A673 (cell line): ENCODE data around the gene ANAPC15. TPM values are rescaled to one million over a fixed set of nuclear protein-coding genes. Genes with fewer than 3 reads are reported as not detected.

Source experiments
- BruUV-seq: library from RNA; stranded (reverse); fragments of 400-500 nt; replicated peaks from 2 replicates; lab custom pipeline; 2021; lab: Mats Ljungman, UMichigan
- CTCF ChIA-PET: fragments of 300-600 bp; sonication (Branson Sonifier 250); formaldehyde crosslinking; loops from one replicate; lab custom pipeline; 2022; ENCODE audit warnings: antibody characterized with exemption; lab: Charles Lee
- POLR2A ChIA-PET: fragments of 300-600 bp; sonication (Branson Sonifier 250); formaldehyde crosslinking; loops from one replicate; lab custom pipeline; 2022; ENCODE audit warnings: antibody characterized with exemption; ENCODE audit not compliant: low non-redundant PET; lab: Charles Lee
- DNase-seq: peaks from one replicate; pipeline ENCODE4 v3.0.0-alpha.2; 2015; ENCODE audit warnings: low spot score
- H3K27ac ChIP-seq: fragments of 200-600 bp; sonication (generic); 2 replicates; pipeline ENCODE4 v1.5.1; 2016; ENCODE audit warnings: mixed run types, low read depth, mild to moderate bottlenecking, mixed read lengths, antibody characterized with exemption, low read length; ENCODE audit not compliant: poor library complexity, severe bottlenecking
- H3K27me3 ChIP-seq: fragments of 200-600 bp; sonication (generic); replicated peaks from 2 replicates; pipeline ENCODE4 v1.6.1; 2017; ENCODE audit warnings: mixed run types, low read depth, mild to moderate bottlenecking, mixed read lengths, antibody characterized with exemption, low read length; ENCODE audit not compliant: insufficient read depth, poor library complexity
- H3K36me3 ChIP-seq: fragments of 200-600 bp; sonication (generic); 2 replicates; pipeline ENCODE4 v1.6.1; 2016; ENCODE audit warnings: mixed run types, mild to moderate bottlenecking, mixed read lengths, antibody characterized with exemption, low read length; ENCODE audit not compliant: insufficient read depth, poor library complexity, severe bottlenecking
- H3K4me1 ChIP-seq: fragments of 200-600 bp; sonication (generic); 2 replicates; pipeline ENCODE4 v1.6.1; 2017; ENCODE audit warnings: mixed run types, mild to moderate bottlenecking, mixed read lengths, antibody characterized with exemption, low read length; ENCODE audit not compliant: insufficient read depth, poor library complexity, severe bottlenecking
- H3K4me3 ChIP-seq: fragments of 200-600 bp; sonication (generic); 2 replicates; pipeline ENCODE4 v1.5.1; 2016; ENCODE audit warnings: low read depth, mixed run types, mild to moderate bottlenecking, mixed read lengths, low read length; ENCODE audit not compliant: poor library complexity, severe bottlenecking
- H3K9me3 ChIP-seq: fragments of 200-600 bp; sonication (generic); 2 replicates; pipeline ENCODE4 v1.6.1; 2016; ENCODE audit warnings: mixed run types, low read depth, mild to moderate bottlenecking, mixed read lengths, antibody characterized with exemption, low read length; ENCODE audit not compliant: poor library complexity, severe bottlenecking
- CTCF ChIP-seq: fragments of 300-800, 200-600 bp; sonication (generic); conservative IDR thresholded peaks from 2 replicates; pipeline ENCODE4 v1.5.1; 2017; ENCODE audit warnings: low read depth, mild to moderate bottlenecking, antibody characterized with exemption, low read length, moderate library complexity, mixed read lengths
- EZH2 ChIP-seq: fragments of 200-600 bp; sonication (generic); IDR thresholded peaks from 2 replicates; pipeline ENCODE4 v1.6.1; 2017; ENCODE audit warnings: borderline replicate concordance, low read depth, mild to moderate bottlenecking, mixed read lengths, antibody characterized with exemption, low read length; ENCODE audit not compliant: poor library complexity, severe bottlenecking
- intact Hi-C: fragments of 100-400 bp; cut with micrococcal nuclease; formaldehyde crosslinking; loops from one replicate; pipeline ENCODE4 v1.10.0; 2022; ENCODE audit not compliant: unreplicated experiment
- total RNA-seq: library from RNA; stranded (reverse); gene quantifications from 2 replicates; pipeline ENCODE4 v1.2.3, GENCODE V29; 2021

Gene ANAPC15
- total RNA-seq, 1 experiment from 2014 or later: 57.2 TPM

- Histone ChIP-seq H3K36me3 (peaks cover 21% of the 10 kb centered on the region), H3K27ac (peak overlapping the region; percentile 17), H3K27me3 (no peaks in the 10 kb centered on the region), H3K9me3 (no peaks in the 10 kb centered on the region), H3K4me3 (no peak overlapping the region), H3K4me1 (peaks cover 14% of the 10 kb centered on the region)
- ChIA-PET CTCF (no interaction called here), POLR2A (no interaction called here)
- intact Hi-C loops: no loop called here
- DNase-seq: no peak
- TF ChIP-seq CTCF: no peak
- TF ChIP-seq EZH2: no peak
- BruUV-seq: no TSS peak
Measured at GRCh38 chr11:72100462-72100861, 12.0 kb downstream of the ANAPC15 start.

GRCh38 chr11:72100009-72100408, 12.5 kb downstream of the ANAPC15 start:
- no peaks in the 10 kb centered on the region for H3K9me3 ChIP-seq
- DNase-seq: no peak
- H3K4me3 ChIP-seq: no peak overlapping the region
- ChIA-PET POLR2A (no interaction called here), CTCF (interaction anchor here (0.6 kb wide), 1 partner anchor 68 kb away, joined by 5 read pairs; no protein-coding TSS in a partner anchor)
- H3K4me1 ChIP-seq: peaks cover 14% of the 10 kb centered on the region
- no peak overlapping the region for H3K27ac ChIP-seq
- no TSS peak for BruUV-seq
- peaks cover 21% of the 10 kb centered on the region for H3K36me3 ChIP-seq
- intact Hi-C loops: no loop called here
- H3K27me3 ChIP-seq: no peaks in the 10 kb centered on the region
- no peak for TF ChIP-seq EZH2
- no peak for TF ChIP-seq CTCF

- intact Hi-C loops: no loop called here
- ChIA-PET POLR2A (no interaction called here), CTCF (no interaction called here)
Measured at GRCh38 chr11:72098741-72099140, 13.8 kb downstream of the ANAPC15 start.

More at GRCh38 chr11:72098741-72099140, 13.8 kb downstream of the ANAPC15 start:
- peaks cover 13% of the 10 kb centered on the region for H3K4me1 ChIP-seq
- H3K27ac ChIP-seq: no peak overlapping the region
- no peaks in the 10 kb centered on the region for H3K9me3 ChIP-seq
- H3K4me3 ChIP-seq: no peak overlapping the region
- no peaks in the 10 kb centered on the region for H3K27me3 ChIP-seq
- H3K36me3 ChIP-seq: peaks cover 24% of the 10 kb centered on the region
- DNase-seq: no peak
- BruUV-seq: no TSS peak
- TF ChIP-seq CTCF: no peak
